Measurements from ENCODE around the gene SMAD7. TPM values are rescaled to one million over a fixed set of nuclear protein-coding genes. Genes with fewer than 3 reads are reported as not detected.

The SMAD7 gene
- total RNA-seq, 6 experiments from 2014 or later = 29.6 to 35.8 (median 30.7) TPM

- peaks cover 13% of the 10 kb centered on the region for H3K27me3 Mint-ChIP-seq (ENCODE audit: insufficient read depth)
- H3K4me1 Mint-ChIP-seq (ENCODE audit: low read depth) = peaks cover 100% of the 10 kb centered on the region
- peak overlapping the region; percentile 80 for H3K4me3 Mint-ChIP-seq
- peak overlapping the region; percentile 92 for H3K27ac Mint-ChIP-seq
- H3K9me3 Mint-ChIP-seq = no peaks in the 10 kb centered on the region
- 0 out of 2 replicates have a peak, but pooled peaks have one; percentile 10 for TF ChIP-seq CTCF (IDR thresholded peaks at IDR 0.05)
- DNase-seq = peak; percentile 93
- peaks cover 36% of the 10 kb centered on the region for H3K36me3 Mint-ChIP-seq (ENCODE audit: low read depth)
Measured at GRCh38 chr18:48922801-48923730, 27.7 kb downstream of the SMAD7 start.

- DNase-seq = peak; percentile 35
Measured at GRCh38 chr18:48922226-48922800, 28.5 kb downstream of the SMAD7 start.

GRCh38 chr18:48921305-48922225, 29.2 kb downstream of the SMAD7 start:
- no peak for DNase-seq
- Mint-ChIP-seq H3K36me3 (ENCODE audit: low read depth) (peaks cover 35% of the 10 kb centered on the region), H3K4me1 (ENCODE audit: low read depth) (peaks cover 100% of the 10 kb centered on the region), H3K4me3 (peak overlapping the region; percentile 42; the same call in 1 of the 2 replicates), H3K9me3 (no peaks in the 10 kb centered on the region), H3K27me3 (ENCODE audit: insufficient read depth) (peaks cover 25% of the 10 kb centered on the region), H3K27ac (peak overlapping the region; percentile 92)
- TF ChIP-seq CTCF (IDR thresholded peaks at IDR 0.05) = no peak

More at GRCh38 chr18:48922226-48922800, 28.5 kb downstream of the SMAD7 start:
- Mint-ChIP-seq H3K4me1 (ENCODE audit: low read depth) (peaks cover 100% of the 10 kb centered on the region), H3K36me3 (ENCODE audit: low read depth) (peaks cover 41% of the 10 kb centered on the region), H3K27ac (peak overlapping the region; percentile 92), H3K4me3 (peak overlapping the region; percentile 80), H3K9me3 (no peaks in the 10 kb centered on the region), H3K27me3 (ENCODE audit: insufficient read depth) (peaks cover 19% of the 10 kb centered on the region)
- TF ChIP-seq CTCF (IDR thresholded peaks at IDR 0.05) = no peak

- 0 out of 2 replicates have a peak overlapping the region, but pooled peaks have one; percentile 8 for H3K4me3 Mint-ChIP-seq
- peaks cover 97% of the 10 kb centered on the region for H3K4me1 Mint-ChIP-seq (ENCODE audit: low read depth)
- no peaks in the 10 kb centered on the region for H3K9me3 Mint-ChIP-seq
- H3K36me3 Mint-ChIP-seq (ENCODE audit: low read depth) = peaks cover 34% of the 10 kb centered on the region
- TF ChIP-seq CTCF (IDR thresholded peaks at IDR 0.05) = no peak
- H3K27me3 Mint-ChIP-seq (ENCODE audit: insufficient read depth) = peaks cover 25% of the 10 kb centered on the region
- H3K27ac Mint-ChIP-seq = peak overlapping the region; percentile 48
- DNase-seq = no peak
Measured at GRCh38 chr18:48920408-48921038, 30.2 kb downstream of the SMAD7 start.
